Coronary artery (tissue), 2 donors: ENCODE measurements around the gene CRTC2.

ENCODE experiments used
- DNase-seq: peaks from one replicate; pipeline ENCODE4 v3.0.0-alpha.2; 2017; ENCODE audit warnings: low spot score
- H3K27ac ChIP-seq, 2 donors: fragments of 200-600 bp; sonication (generic); one replicate each; pipeline ENCODE4 v1.5.1; 2016 to 2019
- H3K4me3 ChIP-seq: fragments of 200-600 bp; sonication (generic); 2 replicates; pipeline ENCODE4 v1.5.1; 2016; ENCODE audit warnings: mild to moderate bottlenecking, moderate library complexity
- TF ChIP-seq, protein P1 (sequence below): fragments of 200-600 bp; sonication (generic); IDR thresholded peaks from one replicate; pipeline ENCODE4 v1.5.1; 2019; ENCODE audit warnings: antibody characterized with exemption

The CRTC2 gene

DNA sequence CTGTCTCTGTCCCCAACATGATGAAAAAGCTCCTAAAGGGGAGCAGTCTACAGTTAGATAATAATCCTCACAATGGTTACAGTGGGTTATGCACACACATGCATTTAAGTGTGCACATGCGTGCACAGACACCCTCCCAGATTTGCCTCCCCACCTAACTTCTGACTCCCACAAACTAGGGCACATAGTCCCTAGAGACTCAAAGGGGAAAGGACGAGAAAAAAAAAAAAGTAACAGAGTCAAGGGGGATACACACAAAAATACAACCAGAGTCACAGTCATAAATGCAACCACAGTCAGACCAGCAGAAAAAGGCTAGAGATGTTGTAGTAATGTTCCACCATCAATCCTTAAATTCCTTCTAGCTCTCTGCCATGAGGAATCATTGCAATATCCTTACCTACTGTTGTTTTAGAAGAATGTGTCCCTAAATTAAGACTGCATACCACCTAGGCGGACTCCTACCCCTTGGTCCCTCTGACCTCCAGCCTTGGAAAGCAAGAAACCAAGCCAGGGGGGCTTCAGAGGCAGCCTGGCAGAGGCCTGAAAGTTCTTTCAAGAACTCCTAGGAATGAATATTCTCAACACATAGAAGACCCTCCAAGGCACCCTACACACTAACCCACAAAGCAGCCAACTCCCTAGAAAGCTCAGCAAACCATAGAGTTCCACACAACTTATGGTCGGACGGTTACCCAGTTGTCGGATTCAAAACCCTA lies 1.3 kb downstream of the CRTC2 start:
- DNase-seq, result no peak
- TF ChIP-seq, protein P1, sequence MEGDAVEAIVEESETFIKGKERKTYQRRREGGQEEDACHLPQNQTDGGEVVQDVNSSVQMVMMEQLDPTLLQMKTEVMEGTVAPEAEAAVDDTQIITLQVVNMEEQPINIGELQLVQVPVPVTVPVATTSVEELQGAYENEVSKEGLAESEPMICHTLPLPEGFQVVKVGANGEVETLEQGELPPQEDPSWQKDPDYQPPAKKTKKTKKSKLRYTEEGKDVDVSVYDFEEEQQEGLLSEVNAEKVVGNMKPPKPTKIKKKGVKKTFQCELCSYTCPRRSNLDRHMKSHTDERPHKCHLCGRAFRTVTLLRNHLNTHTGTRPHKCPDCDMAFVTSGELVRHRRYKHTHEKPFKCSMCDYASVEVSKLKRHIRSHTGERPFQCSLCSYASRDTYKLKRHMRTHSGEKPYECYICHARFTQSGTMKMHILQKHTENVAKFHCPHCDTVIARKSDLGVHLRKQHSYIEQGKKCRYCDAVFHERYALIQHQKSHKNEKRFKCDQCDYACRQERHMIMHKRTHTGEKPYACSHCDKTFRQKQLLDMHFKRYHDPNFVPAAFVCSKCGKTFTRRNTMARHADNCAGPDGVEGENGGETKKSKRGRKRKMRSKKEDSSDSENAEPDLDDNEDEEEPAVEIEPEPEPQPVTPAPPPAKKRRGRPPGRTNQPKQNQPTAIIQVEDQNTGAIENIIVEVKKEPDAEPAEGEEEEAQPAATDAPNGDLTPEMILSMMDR, result no peak
- peak overlapping the region; percentile 79 to 96 for H3K27ac ChIP-seq
- H3K4me3 ChIP-seq, result peak overlapping the region; percentile 91

DNA sequence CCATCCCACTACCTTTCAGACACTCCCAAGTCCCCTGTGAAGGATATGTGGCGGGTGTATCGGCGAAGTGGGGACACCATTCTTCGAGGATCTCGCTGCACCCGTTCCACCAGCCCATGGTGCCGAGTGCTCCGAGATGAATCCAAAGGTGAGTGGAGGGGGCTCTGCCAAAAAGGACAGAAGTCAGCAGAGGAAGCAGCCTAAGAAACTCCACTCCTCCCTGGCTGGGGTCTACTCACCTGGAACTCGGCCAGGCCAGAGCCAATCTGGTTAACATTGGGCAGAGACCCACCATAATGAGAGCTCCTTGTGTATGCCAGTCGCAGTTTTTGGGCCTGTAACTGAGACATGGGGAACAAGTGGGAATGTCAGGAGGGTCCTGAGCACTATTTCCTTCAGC lies 3.6 kb downstream of the CRTC2 start:
- TF ChIP-seq, protein P1, result no peak
- DNase-seq, result no peak
- no peak overlapping the region for H3K4me3 ChIP-seq
- no peak overlapping the region for H3K27ac ChIP-seq

DNA sequence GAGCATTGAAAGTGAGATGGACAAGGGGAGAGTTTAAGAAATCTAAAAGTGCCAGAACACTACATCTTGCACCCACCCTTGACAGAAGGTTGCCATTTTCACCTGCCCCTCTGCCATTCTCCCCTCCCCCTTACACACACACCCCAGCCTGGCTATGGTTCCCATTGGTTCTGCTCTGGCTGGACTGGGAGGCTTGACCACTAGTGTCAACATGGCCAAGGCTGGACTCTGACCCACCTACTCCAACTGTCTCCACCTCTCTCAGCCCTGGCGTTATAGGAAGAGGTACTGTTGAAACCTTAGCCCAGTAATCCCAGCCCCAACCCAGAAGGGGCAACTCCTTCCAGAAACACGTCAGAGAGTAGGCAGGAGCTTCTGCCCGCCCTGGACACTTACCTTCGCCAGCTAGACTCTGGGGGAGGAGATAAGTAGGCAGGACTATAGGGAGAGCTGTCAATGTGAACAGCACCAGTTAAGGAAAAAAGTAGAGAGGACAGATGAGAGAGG lies 4.5 kb downstream of the CRTC2 start:
- Histone ChIP-seq H3K4me3 (no peak overlapping the region), H3K27ac (no peak overlapping the region)
- TF ChIP-seq, protein P1, result no peak
- DNase-seq, result no peak

DNA sequence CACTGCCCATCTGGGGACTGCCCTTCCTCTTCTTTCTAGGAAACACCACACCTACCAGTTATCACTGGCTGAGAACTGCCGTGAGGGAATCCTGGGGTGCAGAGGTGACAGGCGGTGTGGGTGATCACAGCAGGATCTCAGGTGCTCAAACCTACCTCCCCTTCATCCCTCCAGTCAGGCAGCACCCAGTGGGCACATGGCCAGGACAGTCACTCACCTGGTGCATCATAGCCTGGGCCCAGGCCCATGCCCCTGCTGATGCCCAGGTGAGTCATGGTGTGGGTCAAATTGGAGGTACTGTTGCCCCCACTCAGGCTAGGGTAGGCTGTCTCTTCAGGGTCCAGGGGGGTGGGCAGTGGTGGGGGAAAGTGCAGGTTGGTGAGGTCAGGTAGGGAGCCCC lies 6.6 kb downstream of the CRTC2 start:
- DNase-seq, result no peak
- TF ChIP-seq, protein P1, result no peak
- Histone ChIP-seq H3K4me3 (no peak overlapping the region), H3K27ac (no peak overlapping the region)

DNA sequence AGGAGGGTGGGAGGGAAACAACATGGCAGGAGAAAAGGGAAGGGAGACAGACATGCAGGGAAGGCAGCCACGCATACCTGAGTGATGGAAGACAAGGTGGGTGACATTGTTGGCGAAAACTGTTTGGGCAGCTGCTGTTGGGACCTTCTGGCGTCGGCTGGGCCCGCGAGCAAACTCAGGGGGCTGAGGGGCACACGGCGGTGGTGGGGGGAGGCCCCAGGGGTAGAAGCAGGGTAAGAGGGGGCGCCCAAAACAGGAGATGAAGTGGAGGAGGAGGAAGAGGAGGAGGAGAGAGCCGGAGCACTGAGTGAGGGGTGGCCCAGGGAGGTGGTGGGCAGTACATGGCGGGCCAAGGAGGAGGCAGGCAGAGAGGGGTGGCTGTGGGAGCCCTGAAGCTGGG lies 7.2 kb downstream of the CRTC2 start:
- no peak for DNase-seq
- H3K27ac ChIP-seq, result no peak overlapping the region
- TF ChIP-seq, protein P1, result no peak

DNA sequence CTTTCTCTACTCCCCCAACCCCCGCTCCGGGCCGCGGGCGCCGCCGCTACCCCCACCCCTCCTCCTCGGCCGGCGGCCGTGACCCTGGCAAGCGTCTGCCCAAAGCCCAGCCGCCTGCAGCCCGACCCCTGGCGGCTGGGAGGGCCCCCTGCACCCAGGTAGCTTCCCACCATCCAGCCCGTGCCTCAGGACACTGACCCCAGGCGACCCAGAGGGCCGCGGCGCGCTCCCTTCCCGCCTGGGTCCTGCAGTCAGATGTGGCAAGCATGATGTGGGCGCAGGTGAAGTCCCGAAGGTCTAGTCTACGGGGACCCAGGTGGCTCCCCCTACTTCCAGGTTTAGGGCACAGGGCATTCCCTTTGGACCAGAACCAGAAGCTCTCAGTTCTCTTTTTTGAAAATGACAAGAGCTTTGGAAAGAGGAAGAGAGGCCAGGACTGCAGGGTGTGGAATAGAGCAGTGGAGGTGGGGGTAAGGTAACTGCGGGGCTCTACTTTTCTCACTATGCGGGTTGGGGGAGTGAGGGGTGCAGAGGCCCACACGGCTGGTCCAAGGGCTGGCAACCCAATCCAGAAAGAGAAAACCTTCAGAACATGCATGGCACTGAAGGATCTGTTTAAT lies 11.7 kb downstream of the CRTC2 start, which contains the start of gene DENND4B:
DENND4B (minus strand) TSS at position 97 of the 620 bp plus-strand sequence. CDS start 2,344 bp downstream, outside the sequence.
- TF ChIP-seq, protein P1, result peak; percentile 98
- no peak for DNase-seq

More for the DNA sequence above, 7.2 kb downstream of the CRTC2 start:
- no peak overlapping the region for H3K4me3 ChIP-seq

More for the DNA sequence above, 11.7 kb downstream of the CRTC2 start, which contains the start of gene DENND4B:
- Histone ChIP-seq H3K27ac (peak within 1 kb of the TSS; percentile 97 to 98), H3K4me3 (peak within 1 kb of the TSS; percentile 89)
